NCI-H82 treated with DMSO at 0.1 percent for 48 hours (cell line): ENCODE measurements around the gene KCNJ9.
"Not testable (repeated sequence)": the region's sequence is repeated elsewhere in the genome, so short reads cannot be mapped to it uniquely, and the experiment has no call there.

Source experiments
- DNase-seq: peaks from one replicate; lab custom pipeline; 2025; ENCODE audit not compliant: unreplicated experiment; lab: John Stamatoyannopoulos, UW

Gene KCNJ9

GRCh38 chr1:160124705-160125478 is 43.6 kb downstream of the KCNJ9 start:
- no peak for DNase-seq

DNA sequence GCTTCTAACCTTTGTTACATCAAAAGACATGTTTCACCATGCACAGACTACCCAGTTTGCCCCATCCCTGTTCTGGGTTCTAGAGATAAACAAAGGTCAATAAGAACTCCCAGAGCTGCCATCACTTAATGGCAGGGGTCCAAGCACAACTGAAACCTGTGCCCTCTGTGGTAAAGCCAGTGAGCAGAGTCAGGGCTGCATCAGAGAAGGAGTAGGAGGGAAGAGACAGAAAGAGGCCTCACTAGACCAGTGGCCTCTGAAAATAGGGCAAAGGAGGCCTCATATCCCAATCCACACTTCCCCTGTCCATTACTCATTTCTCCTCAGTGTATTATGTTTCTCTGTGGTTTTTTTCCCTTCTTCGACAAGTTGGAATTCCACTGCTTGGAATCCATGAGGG is 44.4 kb downstream of the KCNJ9 start:
- DNase-seq: no peak

- not testable (repeated sequence) for DNase-seq
Measured at GRCh38 chr1:160126342-160126741, 45.0 kb downstream of the KCNJ9 start.

GRCh38 chr1:160127381-160127780 is 46.0 kb downstream of the KCNJ9 start:
- DNase-seq: no peak

DNA sequence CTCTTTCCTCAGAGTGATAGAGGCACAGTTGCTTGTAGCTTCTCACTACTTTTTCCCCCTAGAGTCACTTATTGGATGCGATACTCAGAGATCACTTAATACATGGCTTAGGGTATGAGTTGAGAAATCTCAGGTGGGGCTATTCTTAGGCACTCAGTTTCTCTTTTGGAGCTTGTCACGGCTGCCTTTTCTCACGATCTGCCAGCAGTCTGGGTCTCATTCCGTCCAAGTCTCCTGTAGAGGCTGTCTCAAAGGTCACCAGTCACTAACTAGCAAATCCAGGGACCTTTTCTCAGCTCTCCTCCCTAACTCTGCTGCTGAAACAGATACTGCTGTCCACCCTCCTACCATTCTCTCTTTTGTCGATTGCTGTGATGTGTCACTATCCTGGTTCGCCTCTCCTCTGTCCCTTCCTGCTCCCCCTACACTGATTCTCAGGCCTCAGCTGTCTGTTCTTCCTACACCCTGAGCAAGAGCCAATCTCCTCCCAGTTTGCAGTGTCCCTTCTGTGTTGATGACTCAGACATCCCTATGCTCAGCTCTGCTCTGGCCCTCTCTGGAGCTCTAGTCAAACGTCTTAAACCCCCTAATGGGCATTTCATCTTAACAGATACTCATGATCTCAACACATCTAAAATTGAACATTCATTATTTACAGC is 46.7 kb downstream of the KCNJ9 start:
- no peak for DNase-seq

GRCh38 chr1:160128636-160129035 is 47.3 kb downstream of the KCNJ9 start:
- no peak for DNase-seq

GRCh38 chr1:160129046-160129445 is 47.7 kb downstream of the KCNJ9 start:
- DNase-seq: no peak

- DNase-seq: no peak
Measured at GRCh38 chr1:160129558-160129957, 48.2 kb downstream of the KCNJ9 start.

DNA sequence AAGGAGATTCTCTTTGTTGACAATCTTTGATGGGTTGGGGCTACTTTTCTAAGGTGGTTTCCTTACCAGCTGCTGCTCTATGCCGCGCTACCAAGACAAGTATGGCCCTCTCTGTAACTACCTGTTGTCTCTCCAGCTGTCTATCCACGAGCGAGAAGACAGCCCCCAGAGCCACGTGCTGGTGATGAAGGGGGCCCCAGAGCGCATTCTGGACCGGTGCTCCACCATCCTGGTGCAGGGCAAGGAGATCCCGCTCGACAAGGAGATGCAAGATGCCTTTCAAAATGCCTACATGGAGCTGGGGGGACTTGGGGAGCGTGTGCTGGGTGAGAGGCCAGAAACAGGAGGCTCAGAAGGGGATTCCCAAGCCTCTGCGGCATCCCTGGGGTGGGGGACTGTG is 48.6 kb downstream of the KCNJ9 start:
- DNase-seq: no peak

DNA sequence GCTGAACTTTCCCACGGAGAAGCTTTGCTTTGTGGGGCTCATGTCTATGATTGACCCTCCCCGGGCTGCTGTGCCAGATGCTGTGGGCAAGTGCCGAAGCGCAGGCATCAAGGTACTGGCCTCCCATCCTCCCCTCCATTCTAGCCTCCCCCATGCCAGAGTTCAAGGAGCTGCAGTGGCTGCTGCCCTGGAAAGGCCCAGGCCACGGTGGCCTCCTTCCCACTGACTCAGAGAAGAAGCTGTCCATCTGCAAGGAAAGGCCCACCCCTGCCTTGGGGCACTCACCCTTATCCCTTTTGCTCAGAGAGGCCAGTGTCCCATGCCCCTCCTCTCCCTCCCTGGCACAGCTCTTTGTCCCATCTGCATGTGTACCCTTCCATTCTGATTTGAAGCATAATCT is 49.1 kb downstream of the KCNJ9 start:
- DNase-seq: no peak

- DNase-seq: no peak
Measured at GRCh38 chr1:160130939-160131338, 49.6 kb downstream of the KCNJ9 start.

DNA sequence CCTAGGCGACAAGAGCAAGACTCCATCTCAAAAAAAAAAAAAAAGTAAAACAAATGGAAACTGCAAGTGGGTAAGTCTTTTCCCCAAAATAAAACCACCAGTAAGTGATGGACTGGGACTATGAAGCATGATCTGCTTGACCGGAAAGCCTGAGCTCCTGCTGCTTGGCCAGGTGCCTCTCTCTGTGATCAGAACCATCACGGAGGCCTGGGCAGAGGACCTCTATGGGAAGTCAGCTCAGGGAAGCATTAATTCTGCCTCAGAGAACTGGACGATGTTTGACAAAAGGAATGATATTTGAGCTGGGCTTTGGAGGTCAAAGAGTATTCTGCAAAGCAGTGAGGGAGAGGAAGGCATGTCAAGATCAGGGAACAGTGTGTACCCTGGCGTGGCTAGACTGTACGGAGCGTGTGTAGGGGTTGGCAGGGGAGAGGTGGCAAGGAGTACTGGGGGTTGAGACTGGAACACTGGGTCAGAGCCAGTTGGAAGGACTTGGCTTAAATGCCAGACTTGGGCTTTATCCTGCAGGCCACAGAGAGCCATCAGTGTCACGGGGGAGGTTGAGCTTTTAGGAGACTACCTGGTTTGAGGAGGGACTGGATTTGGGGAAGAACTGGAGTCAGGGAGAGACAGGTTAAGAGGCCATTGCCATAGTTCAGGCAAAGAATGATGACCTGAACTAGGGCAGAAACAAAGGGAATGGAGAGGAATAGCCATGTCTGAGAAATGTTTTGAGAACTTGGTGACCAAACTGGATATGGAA is 50.6 kb downstream of the KCNJ9 start:
- DNase-seq: no peak

- no peak for DNase-seq
Measured at GRCh38 chr1:160133990-160134770, 52.8 kb downstream of the KCNJ9 start.

DNA sequence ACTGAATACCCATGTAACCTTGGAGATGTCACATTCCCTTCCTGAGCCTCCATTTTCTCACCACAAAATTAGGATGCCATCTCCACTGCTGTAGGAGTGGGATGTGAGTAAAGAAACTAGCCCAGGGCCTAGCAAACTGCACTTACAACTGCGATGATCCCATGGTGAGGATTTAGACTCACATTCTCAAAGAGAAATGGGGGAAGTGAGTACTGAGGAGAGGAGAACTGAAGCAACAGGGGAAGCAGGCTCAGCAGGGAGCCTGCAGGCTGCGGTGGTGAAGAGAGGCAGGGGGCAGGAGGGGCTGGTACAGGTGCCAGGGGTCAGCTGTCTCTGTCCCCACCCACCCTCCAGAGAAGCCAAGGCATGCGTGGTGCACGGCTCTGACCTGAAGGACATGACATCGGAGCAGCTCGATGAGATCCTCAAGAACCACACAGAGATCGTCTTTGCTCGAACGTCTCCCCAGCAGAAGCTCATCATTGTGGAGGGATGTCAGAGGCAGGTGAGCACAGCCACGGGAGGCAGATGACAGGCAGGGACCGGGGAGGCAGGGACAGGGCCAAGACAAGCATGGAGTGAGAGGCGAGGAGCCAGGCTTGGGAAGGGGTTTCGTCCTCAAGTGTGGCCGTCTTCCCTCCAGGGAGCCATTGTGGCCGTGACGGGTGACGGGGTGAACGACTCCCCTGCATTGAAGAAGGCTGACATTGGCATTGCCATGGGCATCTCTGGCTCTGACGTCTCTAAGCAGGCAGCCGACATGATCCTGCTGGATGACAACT is 53.6 kb downstream of the KCNJ9 start:
- no peak for DNase-seq

DNA sequence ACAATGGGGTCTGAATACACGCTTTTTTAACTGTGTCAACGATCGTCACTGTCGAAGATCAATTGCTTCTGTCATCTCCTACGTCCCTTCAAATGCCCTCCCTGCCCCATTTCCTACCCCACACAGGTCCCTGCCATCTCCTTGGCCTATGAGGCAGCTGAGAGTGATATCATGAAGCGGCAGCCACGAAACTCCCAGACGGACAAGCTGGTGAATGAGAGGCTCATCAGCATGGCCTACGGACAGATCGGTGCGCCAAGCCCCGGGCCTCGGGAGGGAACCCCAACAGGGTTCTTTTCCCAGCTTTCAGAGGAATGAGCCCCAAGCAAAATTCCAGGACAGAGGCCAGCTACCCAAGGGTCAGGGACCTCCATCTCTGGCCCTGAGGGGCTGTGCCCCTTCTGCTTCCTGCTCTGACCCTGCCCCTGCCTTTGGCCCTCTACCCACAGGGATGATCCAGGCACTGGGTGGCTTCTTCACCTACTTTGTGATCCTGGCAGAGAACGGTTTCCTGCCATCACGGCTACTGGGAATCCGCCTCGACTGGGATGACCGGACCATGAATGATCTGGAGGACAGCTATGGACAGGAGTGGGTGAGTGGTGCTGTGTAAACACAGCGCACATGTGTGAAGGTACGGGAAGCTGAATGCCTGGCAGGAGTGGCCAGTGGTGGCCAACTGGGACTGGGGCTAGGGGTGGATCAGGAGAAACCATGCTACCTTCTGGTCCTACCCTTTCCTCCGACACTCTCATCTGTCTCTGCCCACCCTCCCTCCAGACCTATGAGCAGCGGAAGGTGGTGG is 55.0 kb downstream of the KCNJ9 start:
- no peak for DNase-seq

DNA sequence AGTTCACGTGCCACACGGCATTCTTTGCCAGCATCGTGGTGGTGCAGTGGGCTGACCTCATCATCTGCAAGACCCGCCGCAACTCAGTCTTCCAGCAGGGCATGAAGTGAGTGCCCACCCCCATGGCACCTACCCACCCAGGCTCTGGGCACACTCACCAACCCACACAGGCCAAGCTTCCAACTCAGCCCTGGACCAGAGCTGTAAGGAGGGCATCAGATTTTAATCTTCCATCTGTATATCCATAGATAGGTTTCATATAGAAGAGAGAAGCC is 55.5 kb downstream of the KCNJ9 start:
- no peak for DNase-seq

GRCh38 chr1:160137216-160137862 is 56.0 kb downstream of the KCNJ9 start:
- DNase-seq: no peak

DNA sequence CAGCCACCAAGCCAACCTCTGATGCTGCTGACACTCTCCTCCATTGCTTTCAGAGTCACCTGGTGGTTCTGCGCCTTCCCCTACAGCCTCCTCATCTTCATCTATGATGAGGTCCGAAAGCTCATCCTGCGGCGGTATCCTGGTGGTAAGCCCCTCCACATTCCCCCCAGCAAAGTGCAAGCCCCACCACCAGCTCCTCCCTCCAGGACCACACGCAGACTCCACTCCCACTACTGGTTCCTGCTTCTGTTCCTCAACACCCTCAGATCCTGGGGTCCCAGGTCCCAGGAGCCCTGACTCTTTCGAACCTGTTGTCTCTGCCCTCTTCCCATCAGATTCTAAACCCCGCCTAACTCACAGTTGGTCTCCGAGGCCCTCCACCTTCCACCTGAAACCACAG is 58.5 kb downstream of the KCNJ9 start:
- DNase-seq: no peak
